GM12865 (cell line): Measurements from ENCODE around the gene DMWD.

Source experiments
- DNase-seq: peaks from one replicate; pipeline ENCODE4 v3.0.0; 2010; ENCODE audit warnings: low read depth
- H3K4me3 ChIP-seq: 2 replicates; pipeline ENCODE4 v1.5.1; 2011; ENCODE audit warnings: mild to moderate bottlenecking, low read depth, low read length, control low read depth
- CTCF ChIP-seq: IDR thresholded peaks from 2 replicates; pipeline ENCODE4 v1.5.1; 2011; ENCODE audit warnings: low read length, control low read depth, low read depth, inconsistent platforms; ENCODE audit not compliant: insufficient read depth; ENCODE audit errors: missing control alignments

DMWD gene

GRCh38 chr19:45782162-45782691 lies 10.4 kb downstream of the DMWD start, which contains the start of gene DMPK:
Gene DMPK, minus strand, starts transcription at chr19:45782490. Its CDS starts 138 bp downstream, at chr19:45782352.
- DNase-seq, result no peak
- no peak for TF ChIP-seq CTCF
- H3K4me3 ChIP-seq, result no peak within 1 kb of the TSS

GRCh38 chr19:45781214-45782161 lies 11.2 kb downstream of the DMWD start:
- peak; percentile 3 for DNase-seq

GRCh38 chr19:45780448-45781213 lies 12.0 kb downstream of the DMWD start:
- H3K4me3 ChIP-seq, result no peak overlapping the region
- DNase-seq, result no peak
- no peak for TF ChIP-seq CTCF

More at GRCh38 chr19:45781214-45782161, 11.2 kb downstream of the DMWD start:
- H3K4me3 ChIP-seq, result no peak overlapping the region
- no peak for TF ChIP-seq CTCF

- no peak for TF ChIP-seq CTCF
Measured at GRCh38 chr19:45780146-45780447, 12.5 kb downstream of the DMWD start.

GRCh38 chr19:45779231-45780145 lies 13.2 kb downstream of the DMWD start:
- H3K4me3 ChIP-seq, result peak overlapping the region; percentile 32
- TF ChIP-seq CTCF, result peak; percentile 64
- DNase-seq, result peak; percentile 91

More at GRCh38 chr19:45780146-45780447, 12.5 kb downstream of the DMWD start:
- no peak overlapping the region for H3K4me3 ChIP-seq
- no peak for DNase-seq
